GM18909 (cell line): Measurements from ENCODE around the gene PTRHD1.
"Not testable (repeated sequence)": the region's sequence is repeated elsewhere in the genome, so short reads cannot be mapped to it uniquely, and the experiment has no call there.

Source experiments
- ATAC-seq: cut with Tn5 transposase; IDR thresholded peaks from one replicate; pipeline ENCODE4 v1.9.1; 2021; ENCODE audit warnings: mild to moderate bottlenecking; ENCODE audit not compliant: unreplicated experiment, poor library complexity

The PTRHD1 gene, protein sequence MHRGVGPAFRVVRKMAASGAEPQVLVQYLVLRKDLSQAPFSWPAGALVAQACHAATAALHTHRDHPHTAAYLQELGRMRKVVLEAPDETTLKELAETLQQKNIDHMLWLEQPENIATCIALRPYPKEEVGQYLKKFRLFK

DNA sequence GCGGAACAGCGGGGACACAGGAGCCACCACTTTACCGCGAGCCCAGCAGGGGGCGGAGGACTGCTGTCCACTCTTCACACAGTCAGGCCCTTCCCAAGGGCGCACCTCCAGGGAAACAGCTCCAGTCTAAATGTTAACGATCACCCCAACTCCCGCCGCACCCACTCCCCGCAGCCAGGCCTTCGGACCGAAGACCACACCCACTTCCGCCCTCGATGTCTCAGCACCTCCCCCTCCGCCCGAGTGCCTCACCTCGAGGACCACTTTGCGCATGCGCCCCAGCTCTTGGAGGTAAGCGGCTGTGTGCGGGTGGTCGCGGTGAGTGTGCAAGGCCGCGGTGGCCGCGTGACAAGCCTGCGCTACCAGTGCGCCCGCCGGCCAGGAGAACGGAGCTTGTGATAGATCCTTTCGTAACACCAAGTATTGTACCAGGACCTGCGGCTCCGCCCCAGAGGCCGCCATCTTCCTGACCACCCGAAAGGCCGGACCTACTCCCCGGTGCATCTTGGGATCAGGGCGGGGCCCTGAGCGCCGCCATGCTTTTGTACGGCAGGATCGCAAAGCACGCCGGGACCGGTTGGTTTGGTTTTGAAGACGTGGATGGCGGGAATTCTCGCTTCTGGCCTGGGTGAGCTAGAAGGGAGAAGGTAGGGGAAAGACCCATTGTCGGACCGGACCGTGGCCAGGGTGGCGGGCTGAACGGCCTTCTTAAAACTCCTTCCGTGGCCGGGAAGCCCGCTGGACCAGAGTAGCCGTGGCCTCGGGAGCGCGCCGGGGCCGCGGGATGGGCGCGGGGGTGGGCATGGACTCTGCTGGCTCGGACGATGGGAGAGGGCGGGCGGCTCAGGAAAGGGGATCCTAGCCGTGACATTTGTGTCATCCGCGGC lies at the start of gene PTRHD1, which contains the start of gene CENPO:
Gene PTRHD1, minus strand, starts transcription at position 518 of the 887 bp plus-strand sequence. Its CDS starts 14 bp downstream, at position 504.
Gene CENPO, plus strand, starts transcription at position 552 of the 887 bp plus-strand sequence. CDS start 495 bp downstream, outside the sequence.
- peak; percentile 91 for ATAC-seq

DNA sequence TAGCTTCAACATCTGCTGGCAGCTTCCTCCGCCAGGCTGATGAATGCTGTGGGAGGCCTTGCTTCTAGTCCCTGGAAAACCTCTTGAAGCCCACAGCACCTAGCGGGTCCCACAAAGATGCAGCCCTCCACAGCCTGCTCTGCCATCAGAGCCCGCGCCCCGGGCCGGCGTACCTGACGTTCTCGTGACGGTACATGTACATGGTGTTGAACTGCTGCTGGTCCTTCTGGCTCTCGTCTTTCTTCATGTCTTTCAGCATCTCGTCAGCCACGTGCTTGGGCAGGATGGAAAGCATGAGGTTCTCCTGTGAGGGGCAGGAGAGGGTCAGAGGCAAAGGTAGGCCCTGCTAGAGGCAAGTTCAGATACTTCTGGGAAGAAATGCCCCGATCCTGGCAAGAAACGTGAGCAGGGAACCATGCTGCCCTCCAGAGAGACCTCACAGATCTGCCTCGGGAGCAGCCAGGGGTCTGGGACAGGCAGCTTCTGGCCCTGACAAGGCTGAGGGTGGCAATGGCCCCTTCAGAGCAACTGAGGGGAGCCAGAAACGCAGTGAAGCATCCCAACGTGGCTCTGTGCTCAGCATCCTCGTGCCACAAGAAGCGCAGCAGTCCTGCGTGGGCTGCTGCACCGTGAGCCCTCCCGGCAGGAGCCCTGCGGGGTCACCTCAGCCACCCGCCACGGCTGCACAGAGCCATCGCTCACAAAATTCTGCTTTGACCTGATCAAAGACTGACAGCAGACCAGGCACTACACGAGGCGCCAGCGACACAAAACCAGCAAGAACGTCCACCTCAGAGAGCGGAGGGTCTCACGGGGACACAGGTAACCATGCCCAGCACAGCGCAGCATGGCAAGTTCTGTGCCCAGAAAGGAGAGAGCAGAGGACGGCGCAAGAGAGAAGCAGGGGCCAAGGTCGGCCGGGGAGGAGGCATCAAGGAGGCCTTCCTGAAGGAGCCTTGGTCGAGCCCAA lies 49.2 kb upstream of the PTRHD1 start:
- no peak for ATAC-seq

DNA sequence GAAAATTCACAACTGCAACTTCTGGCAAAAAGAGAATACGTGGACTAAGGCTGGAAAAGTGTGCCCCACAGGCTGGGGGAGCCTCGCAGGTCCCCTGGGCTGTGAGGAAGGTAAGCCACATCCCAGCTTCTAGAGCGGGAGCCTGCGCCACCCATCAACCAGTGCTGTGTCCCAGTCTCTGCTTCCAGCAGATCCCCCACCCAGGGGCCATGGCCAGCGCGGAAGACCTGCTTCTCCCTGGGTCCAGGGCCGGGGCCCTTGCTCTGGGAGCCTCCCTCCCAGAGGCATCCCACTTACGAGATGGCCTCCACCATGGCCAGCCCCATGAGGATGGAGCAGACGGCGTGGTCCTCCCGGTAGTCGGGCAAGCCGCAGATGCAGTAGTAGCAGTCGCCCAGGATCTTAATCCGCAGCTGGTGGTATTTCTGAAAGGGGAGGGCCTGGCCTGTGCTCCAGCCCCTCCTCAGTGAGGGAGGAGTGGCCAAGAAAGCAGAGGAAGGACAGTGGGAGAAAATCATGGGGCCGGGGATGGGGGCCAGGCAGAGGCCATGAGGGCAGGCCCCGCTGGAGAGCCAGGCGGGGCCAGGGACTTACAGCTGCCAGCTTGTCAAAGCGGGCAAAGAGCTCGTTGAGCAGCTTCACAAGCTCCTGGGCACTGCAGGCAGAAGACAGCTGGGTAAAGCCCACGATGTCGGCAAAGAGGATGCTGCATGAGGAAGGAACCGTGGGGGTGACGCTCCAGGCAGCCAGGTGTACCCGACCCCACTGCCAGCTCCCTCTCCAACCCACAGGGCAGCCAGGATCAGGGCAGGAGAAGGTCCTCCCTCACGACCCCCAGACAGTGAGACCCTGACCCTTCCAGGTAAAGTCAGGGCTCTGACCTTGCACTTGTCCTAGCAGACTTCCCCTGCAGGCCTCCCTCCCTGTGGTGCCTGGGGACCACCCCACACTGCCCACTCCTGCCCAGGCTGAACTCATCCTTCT lies 48.1 kb upstream of the PTRHD1 start:
- no peak for ATAC-seq

DNA sequence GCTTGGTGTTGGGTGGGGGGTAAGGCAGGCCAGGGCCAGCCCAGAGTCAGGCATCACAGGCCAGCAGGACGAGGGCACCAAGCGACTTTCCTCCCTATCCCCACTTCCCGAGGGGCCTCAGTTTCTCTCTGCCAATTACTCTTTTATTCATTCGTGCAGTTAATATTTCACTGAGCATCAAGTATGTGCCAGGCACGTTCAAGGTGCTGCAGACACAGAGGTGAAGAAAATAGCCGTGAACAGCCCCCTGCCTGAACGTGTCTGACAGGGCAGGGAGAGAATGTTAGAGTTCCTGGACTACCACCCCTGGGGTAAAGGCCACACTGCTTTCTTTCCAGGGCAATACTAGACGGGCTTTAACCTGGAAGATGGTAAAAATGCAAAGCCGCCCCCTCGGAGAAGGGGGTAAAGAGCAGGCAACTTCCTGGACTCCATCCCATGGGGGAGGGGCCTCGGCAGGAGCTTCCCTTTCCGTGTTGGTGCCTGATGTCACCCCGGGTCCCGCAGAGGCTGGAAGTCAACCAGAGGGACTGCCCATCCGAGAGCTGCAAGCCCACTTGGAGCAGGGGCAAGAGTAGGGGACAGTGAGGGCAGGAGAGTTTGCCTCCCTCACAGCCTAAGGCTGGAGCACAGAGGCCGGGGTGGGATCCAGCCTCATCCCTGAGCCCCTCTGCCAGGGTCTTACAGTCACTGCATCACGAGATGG lies 47.1 kb upstream of the PTRHD1 start:
- ATAC-seq = no peak

DNA sequence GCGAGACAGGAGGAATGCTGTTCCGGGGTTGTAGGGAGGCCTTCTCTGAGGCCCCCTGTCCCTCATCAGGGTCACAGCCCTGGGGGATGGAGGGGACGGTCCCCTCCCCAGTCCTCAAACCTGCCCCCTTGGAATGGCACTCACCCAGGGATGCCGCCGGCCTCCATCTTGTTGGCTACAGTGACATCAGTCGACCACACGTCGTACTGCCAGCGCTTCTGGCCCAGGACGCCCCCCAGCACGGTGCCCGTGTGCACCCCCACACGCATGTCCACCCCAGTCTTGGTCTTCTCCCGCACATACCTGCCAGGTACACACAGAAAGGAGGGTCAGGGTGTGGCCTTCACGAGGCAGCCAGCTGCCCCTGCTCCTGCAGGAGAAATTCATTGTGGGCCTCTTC lies 46.5 kb upstream of the PTRHD1 start:
- no peak for ATAC-seq

DNA sequence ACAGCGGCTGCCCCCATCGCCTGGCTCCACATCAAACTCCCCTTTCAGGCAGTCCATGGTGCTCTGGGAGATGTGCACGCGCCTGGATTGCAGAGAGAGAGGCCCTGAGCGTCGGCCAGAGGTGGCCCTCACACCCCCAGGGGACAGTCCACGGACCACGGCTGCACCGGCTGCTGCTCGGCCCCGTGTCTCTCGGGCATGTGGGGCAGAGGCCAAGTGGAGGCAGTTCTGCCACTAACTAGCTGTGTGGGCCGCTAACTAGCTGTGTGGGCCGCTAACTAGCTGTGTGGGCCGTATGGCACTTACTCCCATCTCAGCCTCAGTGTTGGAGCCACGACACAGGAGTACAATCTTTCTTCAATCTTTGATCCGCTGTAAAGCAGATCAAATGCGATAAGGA lies 45.4 kb upstream of the PTRHD1 start:
- no peak for ATAC-seq

DNA sequence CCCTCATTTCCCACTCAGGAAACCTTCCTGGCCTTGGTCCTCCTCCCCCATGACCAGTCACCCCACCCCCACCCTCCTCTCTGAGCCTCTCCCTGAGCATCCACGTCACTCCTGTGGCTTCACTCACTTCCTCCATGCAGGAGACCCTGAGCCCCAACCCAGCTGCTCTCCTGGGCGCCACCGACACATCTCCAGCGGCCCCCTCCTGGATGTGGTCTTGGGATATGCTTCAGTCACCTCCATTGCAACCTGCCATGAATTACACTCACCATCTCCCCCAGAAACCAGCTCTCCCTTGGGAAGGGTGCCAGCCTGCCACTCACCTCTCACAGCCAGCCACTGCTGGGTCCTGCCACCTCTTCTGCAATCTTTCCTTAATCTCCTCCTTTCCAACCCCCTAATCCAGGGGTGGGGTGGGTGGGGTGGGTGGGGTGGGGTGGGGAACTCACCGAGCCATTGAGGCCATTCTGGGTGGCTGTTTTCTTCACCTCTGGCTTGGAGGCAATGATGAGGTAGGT lies 44.9 kb upstream of the PTRHD1 start:
- ATAC-seq = no peak

DNA sequence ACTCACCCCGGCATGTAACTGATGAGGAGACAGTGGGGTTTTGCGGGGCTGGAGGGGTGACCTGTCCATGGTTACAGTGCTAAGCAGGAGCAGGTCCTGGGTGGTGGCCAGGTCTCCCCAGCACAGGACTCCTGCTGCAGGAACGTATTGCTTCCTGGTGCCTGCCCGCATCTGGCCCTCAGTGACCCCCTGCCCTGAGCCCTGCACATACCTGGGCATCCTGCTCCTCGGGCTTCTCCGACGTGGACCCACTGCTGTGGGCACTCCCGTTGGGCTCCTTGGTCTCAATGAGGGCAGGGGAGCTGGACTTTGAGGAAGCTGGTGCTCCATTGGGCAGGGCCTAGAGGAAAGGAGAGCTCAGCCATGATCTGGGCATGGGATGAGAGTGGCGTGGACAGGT lies 43.5 kb upstream of the PTRHD1 start:
- no peak for ATAC-seq

DNA sequence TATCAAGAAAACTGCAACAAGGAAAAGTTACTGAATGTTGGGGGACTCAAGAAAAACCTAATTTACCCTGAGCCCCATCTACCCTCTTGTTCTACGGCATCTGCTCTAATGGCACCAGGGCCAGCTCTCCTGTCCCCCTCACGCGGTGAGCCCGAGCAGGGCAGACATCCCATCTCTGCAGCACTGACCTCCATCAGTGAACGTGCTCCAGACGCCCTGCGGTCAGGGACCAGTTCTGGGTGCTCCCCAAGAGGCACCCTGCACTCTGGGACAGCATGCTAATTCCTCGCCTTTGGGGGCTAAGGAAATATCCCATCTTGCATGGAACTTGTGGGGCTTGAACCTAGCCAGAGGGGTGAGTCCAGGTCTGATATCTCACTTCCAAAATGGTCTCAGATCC lies 43.0 kb upstream of the PTRHD1 start:
- no peak for ATAC-seq

DNA sequence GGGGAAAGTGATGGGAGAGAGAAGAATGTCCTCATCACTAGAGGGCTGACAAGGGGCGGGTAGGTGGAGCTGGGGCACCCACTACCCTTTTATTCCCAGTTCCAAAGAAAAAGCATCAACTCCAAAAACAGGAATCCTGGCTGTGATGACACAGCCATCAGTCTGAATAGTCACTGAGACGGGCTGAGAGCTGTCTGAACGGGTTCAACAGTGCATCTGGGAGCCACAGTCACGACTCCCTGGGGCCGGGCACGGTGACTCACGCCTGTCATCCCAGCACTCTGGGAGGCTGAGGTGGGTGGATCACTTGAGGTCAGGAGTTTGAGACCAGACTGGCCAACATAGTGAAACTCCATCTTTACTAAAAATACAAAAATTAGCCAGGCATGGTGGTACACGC lies 42.2 kb upstream of the PTRHD1 start:
- not testable (repeated sequence) for ATAC-seq

DNA sequence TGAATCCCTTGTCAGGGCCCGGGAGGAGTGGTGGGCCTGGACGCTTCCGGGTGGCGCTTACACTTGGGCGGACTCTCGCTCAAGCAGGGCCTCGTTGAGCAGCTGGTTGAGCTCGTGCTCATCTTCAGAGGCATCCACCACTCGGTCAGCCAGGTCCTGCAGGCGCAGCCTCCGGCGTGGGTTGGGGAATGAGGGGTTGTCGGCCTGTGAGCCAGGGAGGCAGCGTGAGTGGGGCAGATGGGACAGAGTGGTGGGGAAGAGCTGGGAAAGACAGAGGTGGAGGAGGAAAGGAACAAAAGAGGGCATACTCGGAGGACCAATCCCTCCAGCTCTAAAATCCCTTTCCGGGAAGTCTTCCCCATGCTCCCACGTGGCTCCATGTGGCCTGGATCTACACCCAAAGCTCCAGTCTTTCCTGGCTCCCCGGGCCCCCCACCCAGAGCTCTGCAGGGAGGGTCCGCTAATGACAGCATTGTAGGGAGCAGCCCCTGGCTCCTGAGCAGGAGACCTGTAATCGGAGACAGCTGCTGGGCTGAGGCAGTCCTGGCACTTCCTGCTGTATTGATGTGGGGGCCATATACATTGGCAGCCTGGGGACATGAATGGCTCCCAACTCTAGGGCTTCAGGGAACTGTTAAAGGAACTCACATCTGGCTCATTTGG lies 41.7 kb upstream of the PTRHD1 start:
- no peak for ATAC-seq

DNA sequence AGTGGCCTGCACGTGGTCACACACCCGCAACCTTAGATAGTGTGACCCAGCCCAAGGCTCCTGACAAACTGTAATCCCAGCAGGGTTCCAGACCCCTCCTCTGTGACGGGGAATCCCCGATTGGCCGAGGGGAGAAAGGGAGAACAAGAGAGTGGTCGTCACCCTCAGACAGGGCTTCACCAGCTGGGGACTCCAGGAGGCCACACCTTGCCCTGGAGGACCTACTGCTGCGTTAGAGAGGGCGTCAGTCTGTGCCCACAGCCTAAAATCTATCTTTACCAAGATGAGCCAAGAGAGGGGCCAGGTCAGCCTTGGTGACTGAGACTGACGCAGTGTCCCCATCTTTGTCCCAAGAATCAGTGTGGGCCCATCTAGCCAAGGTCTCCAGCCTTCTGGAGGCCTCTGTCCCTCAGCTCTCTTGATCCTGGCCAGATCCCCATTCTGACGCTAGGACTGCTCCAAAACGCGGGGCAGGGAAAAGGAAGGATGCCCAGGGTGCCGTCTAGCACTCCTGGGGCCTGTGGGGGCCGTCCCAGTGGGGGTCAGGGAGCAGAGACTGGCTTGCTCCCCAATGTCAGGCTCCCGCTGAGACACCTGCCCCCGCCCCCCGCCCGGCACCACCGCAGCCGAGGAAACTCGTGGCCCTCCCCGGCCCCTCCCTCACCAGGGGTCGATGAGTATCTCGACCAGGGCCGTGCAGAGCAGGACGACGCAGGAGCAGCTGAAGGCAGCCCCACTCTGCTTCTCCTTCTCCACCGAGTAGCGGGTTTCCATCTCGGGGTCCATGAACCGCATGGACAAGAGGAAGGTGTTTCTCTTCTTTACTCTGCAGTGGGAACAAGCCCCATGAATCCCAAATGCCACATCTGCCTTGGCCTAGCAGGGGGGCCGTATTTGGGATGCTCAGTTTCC lies 40.9 kb upstream of the PTRHD1 start:
- no peak for ATAC-seq

DNA sequence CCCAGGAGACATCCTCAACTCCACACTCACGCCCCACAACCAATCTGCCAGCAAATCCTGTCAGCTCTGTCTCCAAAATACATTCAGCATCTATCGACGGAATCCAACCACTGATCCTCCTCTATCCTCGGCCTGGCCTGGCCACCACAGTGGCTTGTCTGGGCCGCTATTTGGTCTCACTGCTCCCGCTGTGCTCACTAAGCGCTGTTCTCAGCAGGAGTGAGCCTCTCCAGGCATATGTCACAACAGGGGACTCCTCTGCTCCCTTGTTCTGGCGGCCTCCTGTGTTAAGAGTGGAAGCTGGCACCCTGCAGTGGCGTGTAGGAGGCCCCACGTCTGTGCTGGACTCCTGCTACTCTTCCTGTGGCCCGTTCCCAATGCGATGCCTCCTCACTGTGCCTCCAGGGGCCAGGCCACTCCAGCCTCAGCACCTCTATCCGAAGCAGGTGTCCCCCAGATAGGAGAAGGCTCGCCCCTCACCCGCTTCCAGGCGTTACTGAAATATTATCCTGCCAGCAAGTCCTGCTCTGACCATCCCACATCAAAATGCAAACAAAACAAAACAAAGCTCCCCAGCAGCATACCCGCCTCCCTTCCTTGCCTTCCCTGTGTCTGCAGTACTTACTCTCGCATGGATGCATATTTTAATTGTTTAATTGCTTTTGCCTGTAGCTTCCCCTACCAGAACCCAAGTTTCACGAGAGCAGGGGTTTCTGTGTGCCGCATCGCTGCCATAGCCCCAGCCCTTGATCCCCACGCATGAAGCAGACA lies 39.9 kb upstream of the PTRHD1 start:
- no peak for ATAC-seq

DNA sequence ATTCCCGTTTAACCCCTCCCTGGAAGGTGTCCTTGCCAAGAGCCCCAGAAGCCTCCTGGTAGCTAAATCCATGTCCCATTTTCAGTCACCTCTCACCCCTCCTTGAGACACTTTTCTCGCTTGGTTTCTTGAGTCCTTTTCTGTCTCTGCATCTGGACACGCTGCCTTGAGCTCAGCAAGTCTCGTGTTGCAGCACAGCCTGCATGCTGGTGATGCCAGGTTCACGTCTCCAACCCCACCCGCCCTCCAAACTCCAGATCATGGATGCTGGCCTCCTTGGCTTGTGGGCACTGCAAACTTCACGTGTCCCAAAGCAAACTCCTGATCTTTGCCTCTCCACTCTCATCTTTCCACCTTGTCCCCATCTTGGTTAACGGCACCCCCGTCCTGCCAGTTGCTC lies 39.3 kb upstream of the PTRHD1 start:
- no peak for ATAC-seq

DNA sequence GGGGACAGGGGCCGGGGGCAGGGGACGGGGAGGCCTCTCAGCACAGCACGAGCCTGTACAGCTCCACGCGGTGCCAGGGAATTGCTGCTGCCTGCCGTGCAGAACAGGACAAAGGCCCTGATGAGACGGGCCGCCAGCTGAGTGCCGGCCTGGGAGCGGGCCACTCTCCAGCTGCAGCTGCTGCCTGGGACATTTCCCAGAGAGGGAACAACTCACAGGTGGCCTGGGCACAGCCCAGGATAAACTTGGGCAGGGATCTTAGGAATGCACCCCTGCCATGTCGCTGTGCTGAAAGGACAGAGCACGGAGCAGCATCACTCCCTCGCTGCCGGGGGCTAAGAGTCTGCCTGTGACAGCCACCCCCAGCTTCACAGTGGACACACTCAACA lies 38.9 kb upstream of the PTRHD1 start:
- ATAC-seq = no peak
